ENCODE data around the gene ATP6V0A4.
"Not testable (repeated sequence)": the region's sequence is repeated elsewhere in the genome, so short reads cannot be mapped to it uniquely, and the experiment has no call there.

The ATP6V0A4 gene

DNA sequence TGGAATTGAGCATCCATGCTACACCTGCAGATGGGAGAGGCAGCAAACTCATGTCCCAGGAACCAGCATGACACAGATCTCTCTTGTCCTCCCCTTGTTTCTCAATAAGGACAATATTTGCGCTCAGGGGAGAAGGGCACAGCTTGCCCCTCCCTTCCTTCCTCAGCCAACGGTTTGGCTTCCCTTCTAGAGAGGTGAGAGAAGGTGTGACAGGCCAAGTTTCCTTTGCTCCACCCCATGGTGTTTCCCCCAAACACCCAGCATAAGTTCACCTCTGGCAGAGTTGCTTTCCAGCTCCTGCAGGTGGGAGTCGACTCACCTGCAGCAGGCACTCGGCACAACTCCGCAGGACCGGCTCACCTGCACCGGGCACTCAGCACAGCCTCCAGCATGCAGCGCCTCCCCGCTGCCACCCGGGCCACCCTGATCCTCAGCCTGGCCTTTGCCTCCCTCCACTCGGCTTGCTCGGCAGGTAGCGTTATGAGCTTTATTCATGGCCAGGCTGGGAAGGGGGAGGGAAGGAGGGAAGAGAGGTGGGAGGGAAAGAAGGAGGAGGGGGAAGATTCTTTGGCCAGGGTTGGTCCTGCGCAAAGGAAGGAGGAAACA, at the start of gene ATP6V0A4, which contains the start of gene TMEM213:
ATP6V0A4 (minus strand) TSS at position 482 of the 606 bp plus-strand sequence. CDS start 26,949 bp downstream, outside the sequence.
TMEM213 (plus strand) TSS at position 280 of the 606 bp plus-strand sequence; CDS start at position 391, 111 bp downstream.
- no peak for DNase-seq

DNA sequence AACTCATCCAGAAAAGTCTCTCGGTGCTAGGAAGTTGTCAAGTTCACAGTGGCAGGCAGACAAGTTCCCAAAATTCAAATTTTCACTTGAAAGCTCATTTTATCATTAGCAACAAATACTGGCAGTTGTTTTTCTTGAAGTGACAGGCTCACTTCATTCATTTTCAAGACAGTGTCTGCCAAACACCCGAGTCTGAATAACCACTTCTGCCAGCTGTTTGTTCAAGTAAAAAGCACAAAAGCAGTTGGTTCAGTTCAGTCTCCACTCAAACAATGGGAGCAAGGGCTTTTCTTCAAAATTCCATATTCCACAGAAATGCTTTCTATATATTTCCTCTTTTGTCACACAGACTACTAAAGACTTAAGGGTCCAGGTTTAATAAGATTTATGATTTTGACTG, 47.7 kb upstream of the ATP6V0A4 start:
- DNase-seq = no peak

DNA sequence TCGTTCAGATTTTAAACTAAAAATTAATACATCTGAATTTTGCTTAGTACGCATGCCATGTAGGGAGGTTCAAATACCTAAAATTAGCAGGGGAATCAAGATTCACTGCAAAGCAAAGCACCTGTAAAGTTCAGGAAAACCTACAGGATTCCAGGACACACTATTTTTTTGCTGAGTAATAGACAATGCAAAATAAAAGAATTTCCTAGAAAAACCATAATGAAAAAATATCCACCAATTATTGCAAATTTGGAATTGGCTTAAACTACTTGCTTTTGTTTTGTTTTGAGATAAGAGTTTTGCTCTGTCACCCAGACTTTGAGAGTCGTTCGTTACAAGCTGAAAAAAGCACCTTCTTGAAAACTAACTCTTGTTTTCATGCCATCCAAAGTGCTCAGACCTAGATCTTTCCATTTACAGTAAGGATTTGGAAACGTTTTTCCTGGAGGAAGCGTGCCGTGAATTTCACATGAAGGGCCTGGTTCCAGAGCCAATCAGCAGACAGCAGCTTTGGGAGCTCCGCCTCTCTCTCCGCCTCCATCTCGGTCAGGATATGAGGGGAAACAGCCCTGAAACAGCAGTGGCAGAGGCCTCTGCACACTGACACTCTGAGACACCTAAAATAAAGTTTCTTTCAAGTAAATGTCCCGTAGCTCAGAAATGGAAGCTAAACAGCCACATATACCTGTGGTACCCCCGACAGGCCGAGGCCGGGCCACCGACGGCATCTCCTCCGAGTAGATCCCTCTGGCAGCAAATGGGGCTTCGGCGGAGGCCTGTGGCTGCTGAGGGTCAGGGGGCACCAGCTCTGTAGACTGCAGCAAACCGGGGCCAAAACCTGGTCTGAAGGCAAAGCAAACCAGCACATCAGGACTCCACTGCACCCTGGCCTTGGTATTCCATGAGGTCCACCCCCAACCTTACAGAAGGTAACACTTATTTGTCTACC, 45.9 kb upstream of the ATP6V0A4 start:
- no peak for DNase-seq

DNA sequence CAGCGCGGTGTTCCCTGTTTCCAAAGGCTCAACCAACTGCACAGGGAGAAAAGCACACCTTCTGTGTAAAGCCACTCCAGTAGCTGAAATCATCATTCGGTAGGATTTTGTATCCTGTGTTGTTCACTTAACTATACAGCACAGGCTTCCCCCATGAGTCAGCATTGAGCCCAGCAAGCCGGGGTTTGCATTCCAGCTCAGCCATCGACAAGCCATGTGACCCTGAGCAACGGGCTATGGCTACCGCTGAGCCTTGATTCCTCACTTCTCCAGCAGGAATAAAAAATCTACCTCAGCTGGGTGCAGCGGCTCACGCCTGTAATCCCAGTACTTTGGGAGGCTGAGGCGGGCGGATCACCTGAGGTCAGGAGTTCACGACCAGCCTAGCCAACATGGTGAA, 44.1 kb upstream of the ATP6V0A4 start:
- DNase-seq = no peak

DNA sequence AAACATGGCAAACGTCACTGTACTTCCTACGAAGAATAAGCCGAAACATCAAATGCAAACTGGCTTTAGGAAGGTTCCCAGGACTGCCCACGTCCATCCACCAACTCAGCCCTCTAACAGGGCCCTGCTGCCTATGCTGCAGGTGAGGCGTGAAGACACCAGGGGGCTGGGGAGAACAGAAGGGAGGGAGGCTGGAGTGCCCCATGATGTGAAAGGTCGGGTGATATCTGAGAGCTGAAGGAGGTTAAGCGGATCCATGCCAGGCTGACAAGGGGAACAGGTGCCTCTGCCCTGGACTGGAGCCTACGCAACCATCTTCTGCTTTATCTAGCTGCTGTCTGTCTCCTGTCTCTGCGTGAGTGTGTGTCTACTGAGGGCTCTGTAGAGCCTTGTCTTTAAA, 40.2 kb upstream of the ATP6V0A4 start:
- no peak for DNase-seq

DNA sequence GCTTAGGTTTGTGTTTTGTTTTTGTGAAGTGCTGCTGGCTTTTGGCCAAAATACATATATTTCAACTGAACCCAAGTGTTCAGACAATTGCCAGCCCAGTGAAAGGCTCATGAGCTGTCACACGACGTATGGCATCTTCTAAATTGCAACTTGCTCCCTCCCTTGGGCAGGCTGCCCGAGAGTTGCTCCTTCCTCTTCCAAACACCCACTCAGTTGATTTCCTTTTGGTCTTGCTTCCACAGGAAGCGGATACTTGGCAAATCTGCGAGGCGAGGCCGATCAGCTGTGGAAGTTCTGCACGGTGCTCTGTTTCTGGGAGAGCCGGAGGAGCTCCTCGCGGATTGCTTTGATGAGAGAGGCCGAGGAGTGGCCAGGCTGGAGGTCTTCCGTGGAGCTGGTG, 39.6 kb upstream of the ATP6V0A4 start:
- peak; percentile 40 for DNase-seq

DNA sequence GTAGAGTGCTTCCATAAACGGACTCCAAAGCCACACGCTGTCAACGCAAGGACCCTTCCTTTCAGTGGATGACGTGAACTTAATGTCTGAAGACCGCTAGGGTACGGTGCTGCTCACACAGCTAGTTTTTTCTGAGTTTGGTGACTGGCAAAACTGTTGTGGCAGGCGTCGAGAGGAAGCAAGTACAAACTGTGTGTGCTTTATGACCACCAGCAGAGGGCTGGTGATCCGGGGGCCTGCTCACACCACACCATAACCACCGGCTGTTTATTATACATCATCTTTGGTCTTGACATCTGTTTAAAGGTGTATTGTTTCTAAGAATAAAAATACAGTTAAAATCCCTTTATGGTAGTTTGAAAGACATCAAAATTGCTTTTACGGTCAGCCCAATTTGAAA, 37.1 kb upstream of the ATP6V0A4 start:
- DNase-seq = no peak

DNA sequence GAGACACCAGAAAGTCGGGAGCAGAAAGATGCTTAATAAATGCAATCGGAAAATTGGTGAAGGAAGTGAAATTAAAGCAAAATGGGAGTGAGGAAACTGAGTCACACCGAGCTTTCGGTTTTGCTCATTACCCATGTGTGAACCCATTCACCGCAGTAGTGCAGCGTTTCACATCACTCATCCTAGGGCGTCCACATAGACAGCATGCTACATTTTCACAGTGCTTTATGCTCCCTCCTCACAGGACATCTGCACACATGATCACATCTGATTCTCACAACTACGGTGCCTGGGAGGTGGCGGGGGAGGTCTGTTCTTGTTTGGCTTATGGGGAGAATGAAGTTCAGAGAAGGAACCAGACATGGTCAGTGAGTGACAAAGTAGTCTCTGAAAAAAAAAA, 36.6 kb upstream of the ATP6V0A4 start:
- DNase-seq = no peak

DNA sequence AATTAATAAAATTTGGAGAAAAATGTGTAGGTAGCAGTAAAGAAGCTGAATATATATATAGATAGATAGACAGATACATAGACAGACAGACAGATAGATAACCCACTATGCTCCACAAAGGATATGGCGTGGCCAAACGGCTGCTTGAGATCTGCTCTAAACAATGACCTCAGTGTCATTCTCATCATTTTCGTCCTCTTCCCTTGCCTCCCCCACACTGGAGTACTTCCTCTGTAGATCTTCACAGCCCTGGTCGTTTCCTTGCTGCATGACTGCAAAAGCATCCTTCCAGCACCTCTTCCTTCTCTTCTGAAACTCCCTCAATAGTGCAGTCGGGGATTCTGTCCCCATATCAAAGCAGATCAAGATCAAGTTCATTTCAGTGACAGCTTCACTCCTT, 35.6 kb upstream of the ATP6V0A4 start:
- DNase-seq = no peak

DNA sequence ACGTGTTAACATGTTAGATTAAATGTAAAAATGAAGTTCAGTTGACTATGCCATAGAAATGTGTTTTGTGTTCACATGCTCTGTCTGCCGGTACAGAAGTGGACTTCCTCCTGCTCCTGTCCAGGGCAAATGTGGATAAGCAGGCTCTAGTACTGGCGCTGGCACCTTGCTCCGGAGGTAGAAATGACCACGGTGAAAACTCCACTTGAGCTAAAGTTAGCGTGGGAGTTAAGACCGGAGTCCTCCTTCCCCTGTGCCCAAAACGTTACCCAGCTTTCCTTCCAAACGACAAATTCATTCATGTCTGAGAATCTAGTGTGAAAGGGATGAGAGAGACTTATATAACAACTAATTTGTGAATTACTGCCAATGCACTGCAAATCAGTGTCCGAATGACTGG, 35.0 kb upstream of the ATP6V0A4 start:
- no peak for DNase-seq

DNA sequence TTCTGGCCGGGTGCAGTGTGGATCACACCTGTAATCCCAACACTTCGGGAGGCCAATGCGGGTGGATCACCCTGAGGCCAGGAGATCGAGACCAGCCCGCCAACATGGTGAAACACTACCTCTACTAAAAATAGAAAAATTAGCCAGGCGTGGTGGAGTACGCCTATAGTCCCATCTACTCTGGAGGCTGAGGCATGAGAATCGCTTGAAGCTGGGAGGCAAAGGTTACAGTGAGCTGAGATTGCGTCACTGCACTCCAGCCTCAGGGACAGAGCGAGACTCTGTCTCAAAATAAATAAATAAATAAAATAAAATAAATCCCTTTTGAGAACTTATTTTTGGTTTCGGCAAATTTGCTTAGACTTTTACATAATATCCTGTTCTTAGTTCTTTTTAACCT, 31.3 kb upstream of the ATP6V0A4 start:
- DNase-seq = no peak

DNA sequence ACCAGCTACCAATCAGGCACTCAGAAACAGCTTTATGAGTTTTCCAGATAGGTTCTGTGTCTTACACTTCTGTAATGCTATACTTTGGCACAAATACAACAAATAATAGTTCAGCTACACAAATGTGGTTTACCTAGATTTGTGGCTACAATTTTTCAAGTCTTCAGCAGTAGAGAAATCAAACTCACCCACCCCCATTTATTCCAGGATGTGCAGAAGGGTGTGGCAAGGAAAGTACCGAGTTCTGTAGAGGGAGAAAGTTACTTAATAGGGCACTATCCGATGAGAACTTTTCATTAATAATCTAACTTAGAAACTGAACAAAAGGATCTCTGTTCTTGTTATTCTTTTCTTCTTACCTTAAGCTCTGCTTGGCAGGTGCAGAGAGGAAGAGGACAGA, 30.3 kb upstream of the ATP6V0A4 start:
- DNase-seq = no peak

DNA sequence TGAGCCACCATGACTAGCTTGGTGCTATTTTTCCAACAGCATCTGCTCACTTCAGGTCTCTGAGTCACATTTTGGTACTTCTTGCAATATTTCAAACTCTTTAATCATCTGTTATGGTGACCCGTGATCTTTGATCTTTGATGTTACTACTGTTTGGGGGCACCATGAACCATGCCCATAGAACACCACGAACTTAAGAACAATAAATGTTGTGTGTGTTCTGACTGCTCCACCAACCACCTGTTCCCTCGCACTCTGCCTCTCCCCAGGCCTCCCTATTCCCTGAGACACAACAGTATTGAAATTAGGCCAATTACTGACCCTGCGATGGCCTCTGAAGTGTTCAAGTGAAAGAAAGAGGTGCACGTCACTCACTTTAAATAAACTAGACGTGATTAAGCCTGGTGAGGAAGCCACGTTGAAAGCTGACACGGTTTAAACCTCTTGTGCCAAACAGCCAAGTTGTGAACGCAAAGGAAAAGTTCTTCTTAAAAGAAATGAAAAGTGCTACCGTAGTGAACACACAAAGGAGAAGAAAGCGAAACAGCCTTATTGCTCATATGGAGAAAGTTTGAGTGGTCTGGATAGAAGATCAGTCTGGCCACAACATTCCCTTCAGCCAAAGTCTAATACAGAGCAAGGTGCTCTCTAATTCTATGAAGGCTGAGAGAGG, 27.2 kb upstream of the ATP6V0A4 start:
- no peak for DNase-seq

DNA sequence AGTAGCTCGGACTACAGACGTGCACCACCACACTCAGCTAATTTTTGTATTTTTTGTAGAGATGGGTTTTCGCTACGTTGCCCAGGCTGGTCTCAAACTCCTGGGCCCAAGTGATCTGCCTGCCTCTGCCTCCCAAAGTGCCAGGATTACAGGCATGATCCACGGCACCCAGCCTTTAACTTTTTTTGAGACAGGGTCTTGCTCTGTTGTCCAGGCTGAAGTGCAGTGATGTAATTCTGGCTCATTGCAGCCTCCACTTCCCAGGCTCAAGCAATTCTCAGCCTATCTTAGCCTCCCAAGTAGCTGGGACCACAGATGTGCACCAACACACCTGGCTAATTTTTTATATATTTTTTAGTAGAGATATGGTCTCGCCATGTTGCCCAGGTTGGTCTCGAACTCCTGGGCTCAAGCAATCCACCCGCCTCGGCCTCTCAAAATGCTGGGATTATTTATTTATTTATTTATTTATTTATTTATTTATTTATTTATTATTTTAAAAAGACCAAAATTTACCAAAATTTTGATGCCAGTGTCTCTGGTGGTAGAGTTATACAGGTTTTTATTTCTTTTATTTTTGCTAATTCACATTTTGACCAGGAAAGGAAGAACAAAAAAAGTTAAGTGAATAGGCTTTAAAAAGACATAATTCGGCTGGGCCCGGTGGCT, 25.0 kb upstream of the ATP6V0A4 start:
- no peak for DNase-seq

DNA sequence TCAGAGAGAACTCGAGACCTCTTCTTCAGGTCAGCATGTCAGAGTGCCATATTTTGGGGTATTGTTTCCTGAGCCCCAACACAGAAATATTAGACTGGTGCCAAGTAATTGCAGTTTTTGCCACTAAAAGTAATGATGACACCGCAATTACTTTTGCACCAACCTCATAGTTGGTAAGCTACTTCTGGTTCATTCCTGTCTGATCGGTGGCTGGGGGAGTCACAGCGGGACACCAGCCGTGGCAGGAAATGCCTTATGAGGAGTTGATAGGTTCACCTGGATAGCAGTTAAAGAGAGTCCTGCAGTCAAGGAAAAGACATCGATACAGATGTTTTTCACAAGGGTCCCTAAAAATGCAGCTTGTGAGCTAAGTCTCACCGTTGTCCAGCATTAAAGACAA, 23.9 kb upstream of the ATP6V0A4 start:
- no peak for DNase-seq

DNA sequence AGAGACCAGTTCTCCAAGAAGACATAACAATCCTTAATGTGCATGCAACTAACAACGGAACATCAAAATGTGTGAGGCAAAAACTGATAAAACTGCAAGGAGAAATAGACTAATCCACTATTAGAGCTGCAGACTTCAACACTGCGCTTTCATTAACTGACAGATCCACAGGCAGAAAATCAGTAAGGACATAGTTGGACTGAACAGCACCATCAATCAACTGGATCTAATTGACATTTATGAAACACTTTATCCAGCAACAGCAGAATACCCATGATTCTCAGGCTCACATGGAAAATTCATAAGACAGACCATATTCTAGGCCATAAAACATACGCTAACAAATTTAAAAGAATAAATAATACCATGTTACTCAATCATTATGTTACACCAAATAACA, 21.6 kb upstream of the ATP6V0A4 start:
- DNase-seq = no peak

DNA sequence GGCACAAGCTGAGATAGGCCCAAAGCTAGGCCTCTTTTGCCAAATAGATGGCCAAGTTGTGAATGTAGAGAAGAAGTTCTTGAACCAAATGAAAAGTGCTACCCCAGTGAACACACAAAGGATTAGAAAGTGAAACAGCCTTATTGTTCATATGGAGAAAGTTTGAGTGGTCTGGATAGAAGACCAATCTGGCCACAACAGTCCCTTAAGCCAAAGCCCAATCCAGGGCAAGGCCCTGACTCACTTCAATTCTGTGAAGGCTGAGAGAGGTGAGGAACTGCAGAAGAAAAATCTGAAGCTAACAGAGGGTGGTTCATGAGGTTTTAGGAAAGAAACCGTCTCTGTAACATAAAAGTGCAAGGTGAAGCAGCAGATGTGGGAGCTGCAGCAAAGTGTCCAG, 18.7 kb upstream of the ATP6V0A4 start:
- DNase-seq = no peak

DNA sequence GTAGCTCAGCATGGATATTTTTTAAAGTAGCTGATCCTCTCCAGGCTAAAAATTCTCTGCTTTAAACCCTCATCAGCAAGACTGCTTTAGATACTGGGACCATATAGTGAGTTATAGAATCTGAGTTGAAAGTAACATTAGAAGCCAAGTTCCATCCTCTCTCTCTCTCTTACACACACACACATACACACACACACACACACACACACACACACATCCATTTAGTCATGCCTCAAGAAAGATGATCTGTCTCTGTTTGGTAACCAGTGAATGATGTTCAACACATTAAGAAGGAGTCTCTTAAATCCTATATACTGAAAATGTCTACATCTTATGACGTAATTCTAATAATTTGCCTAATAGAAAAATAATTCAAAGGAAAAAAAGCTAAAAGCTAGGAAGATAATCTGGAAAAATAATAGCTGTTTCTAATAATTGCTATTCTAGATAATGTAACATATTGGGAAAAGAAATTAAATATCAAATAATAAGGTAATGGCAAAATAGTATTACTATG, 16.9 kb upstream of the ATP6V0A4 start:
- DNase-seq = no peak

DNA sequence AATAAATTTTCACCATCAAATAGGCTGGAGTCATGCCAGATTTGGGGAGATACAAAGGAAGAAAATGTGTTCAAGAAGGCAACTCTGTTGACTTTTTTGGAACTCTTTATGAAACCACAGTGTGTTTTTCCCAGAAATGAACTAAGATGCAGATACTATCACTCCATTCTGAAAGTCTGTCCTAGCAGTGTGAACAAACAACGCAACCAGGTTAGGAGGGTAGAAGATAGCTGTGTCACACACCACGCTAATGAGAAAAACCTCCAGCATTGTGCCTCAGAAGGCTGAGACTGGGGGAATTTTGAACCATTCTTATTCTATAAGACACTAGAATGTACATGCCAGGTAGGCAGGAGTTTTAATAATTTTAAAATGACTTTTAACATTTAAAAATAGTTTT, 15.9 kb upstream of the ATP6V0A4 start:
- DNase-seq = no peak

DNA sequence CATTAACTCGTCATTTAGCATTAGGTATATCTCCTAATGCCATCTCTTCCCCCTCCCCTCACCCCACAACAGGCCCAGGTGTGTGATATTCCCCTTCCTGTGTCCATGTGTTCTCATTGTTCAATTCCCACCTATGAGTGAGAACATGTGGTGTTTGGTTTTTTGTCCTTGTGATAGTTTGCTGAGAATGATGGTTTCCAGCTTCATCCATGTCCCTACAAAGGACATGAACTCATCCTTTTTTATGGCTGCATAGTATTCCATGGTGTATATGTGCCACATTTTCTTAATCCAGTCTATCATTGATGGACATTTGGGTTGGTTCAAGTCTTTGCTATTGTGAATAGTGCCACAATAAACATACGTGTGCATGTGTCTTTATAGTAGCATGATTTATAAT, 13.3 kb upstream of the ATP6V0A4 start:
- DNase-seq = not testable (repeated sequence)

DNA sequence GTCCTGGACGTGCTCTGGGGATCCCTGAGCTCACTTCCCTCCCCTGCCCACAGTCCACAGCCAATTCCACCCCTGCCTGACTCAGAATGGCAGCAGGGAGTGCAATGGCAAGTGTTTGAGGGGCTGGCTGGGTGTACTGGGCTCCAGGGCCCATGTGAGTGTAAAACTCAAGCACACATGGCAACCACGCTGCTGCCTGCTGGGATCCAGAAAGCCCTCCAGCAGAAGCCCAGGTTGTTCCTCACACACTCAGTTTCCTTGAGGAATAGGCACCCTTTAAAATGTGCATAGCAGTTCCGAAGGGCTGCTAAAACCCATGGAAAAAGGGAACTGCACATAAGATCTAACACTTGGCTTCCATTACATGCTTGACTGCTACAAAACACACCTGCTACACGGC, 11.3 kb upstream of the ATP6V0A4 start:
- no peak for DNase-seq

DNA sequence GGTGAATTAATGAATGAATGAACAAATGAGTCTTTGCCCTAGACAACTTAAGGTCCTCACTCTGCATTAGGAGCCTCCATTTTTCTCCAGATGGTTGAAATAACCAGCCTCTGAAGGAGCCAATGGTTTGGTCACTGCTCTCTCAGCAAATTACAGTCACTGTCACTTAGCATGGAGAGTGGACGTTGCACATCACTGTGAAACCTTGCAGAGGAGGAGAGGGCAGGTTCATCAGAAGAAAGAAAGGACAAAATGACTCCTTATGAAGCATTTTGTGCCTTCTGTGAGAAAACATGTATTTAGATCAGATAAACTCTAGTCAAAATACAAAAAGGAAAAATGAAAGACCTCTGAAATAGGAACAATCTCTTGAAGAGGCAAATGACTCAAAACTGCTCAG, 6.6 kb upstream of the ATP6V0A4 start:
- no peak for DNase-seq

DNA sequence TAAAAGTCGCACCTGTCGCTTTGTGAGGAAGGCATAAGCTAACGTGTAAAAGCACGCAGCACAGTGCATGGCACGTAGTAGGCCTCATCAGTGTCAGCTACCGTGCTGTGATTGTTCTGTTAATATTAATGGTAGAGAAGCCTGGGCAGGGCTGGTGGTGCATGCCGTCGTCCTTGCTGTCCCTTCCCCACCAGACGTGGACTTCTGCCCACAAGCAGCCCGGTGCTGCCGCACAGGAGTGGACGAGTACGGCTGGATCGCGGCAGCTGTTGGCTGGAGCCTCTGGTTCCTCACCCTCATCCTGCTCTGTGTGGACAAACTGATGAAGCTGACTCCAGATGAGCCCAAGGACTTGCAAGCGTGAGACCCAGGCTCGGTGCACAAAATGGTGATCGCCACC, 4.7 kb upstream of the ATP6V0A4 start:
- DNase-seq = no peak
